SW 1271 (cell line): ENCODE measurements around the gene KIAA1614.

Source experiments
- DNase-seq, 2 experiments: peaks; one replicate each; lab custom pipeline; 2025; lab: John Stamatoyannopoulos, UW

The KIAA1614 gene

GRCh38 chr1:180925471-180926051, 12.9 kb downstream of the KIAA1614 start:
- no peak for DNase-seq

- no peak for DNase-seq
Observed at GRCh38 chr1:180926164-180926981, 13.7 kb downstream of the KIAA1614 start.

- DNase-seq, result no peak
Observed at GRCh38 chr1:180927348-180927747, 14.7 kb downstream of the KIAA1614 start.

DNA sequence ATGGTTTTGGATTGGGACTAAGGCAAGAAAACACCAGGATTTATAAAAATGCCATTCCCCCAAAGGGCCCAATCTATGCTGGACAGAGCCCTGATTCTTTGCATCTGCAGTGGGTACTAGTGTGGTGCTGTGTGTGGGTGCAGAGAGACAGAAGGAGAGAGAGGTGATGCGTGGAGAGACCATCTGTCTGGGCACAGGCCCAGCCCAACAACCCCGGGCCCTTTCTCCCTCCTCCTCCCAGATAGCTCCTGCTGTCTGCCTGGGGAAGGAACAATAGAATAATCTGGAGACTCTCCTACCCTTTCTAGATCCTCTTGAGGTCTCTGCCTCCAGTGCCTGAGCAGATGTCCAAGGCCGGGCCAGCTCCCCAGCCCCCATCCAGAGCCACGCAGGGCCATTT, 15.1 kb downstream of the KIAA1614 start:
- no peak for DNase-seq

GRCh38 chr1:180928331-180929230, 15.9 kb downstream of the KIAA1614 start:
- DNase-seq, result no peak

- DNase-seq, result no peak
Observed at GRCh38 chr1:180929389-180929788, 16.7 kb downstream of the KIAA1614 start.

DNA sequence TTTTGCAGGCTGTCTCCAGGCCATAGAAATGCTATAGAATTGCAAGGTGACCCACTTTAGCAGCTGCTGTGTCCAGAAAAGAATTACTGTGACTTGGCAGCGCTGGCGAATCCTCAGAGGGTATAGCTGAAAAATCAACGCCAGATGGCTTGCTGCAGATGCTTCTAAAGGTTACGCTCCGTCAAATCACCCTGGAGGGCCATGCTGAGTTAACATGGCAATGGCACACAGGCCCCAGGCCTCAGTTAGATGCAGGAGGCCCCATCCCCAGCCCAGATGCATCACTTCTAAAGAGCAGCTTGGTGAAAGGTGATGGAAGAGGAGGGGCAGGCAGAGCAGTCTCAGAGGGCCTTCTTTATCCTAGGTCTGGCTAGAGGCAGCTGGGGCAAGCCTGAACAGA, 18.0 kb downstream of the KIAA1614 start:
- DNase-seq, result no peak

DNA sequence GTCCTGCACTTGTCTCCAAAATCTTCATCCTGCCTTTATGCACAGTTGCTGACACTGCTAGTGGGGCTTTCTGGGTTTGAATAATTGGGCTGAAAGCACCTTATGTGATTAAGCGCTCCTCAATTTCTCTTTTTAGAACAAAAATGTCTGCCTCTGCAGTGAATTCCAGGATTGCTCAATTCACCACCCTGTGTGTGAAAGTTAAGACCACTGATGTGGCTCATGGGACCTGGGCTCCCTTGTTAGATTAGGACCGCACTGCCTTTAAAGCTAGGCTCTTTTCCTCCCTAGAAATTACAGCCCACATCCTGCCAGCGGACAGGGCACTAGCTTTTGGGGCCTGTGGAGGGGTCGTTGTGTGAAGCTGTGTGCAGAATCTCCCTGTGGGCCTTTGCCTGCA, 18.8 kb downstream of the KIAA1614 start:
- DNase-seq, result no peak

GRCh38 chr1:180932378-180932777, 19.7 kb downstream of the KIAA1614 start:
- no peak for DNase-seq

GRCh38 chr1:180933141-180933540, 20.4 kb downstream of the KIAA1614 start:
- no peak for DNase-seq

GRCh38 chr1:180934563-180934962, 21.9 kb downstream of the KIAA1614 start:
- no peak for DNase-seq

- no peak for DNase-seq
Observed at GRCh38 chr1:180935326-180936109, 22.8 kb downstream of the KIAA1614 start.

- DNase-seq, result no peak
Observed at GRCh38 chr1:180936110-180937011, 23.7 kb downstream of the KIAA1614 start.

DNA sequence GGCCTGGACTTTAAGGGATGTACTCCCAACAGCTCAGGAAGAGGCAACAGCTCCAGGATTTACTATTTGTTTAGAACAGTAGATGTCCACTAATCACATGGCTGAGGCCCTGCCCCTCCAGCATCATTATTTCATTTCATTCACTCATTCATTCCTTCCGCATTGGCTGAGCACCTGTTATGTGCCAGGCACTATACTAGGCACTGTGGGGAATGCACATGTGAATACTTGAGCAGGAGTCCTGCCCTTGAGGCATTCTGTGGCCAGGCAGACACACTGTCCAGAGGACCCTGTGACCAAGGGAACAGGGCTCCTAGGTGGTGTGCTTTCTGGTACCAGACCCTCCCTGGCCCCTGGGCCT, 24.3 kb downstream of the KIAA1614 start:
- DNase-seq, result no peak

DNA sequence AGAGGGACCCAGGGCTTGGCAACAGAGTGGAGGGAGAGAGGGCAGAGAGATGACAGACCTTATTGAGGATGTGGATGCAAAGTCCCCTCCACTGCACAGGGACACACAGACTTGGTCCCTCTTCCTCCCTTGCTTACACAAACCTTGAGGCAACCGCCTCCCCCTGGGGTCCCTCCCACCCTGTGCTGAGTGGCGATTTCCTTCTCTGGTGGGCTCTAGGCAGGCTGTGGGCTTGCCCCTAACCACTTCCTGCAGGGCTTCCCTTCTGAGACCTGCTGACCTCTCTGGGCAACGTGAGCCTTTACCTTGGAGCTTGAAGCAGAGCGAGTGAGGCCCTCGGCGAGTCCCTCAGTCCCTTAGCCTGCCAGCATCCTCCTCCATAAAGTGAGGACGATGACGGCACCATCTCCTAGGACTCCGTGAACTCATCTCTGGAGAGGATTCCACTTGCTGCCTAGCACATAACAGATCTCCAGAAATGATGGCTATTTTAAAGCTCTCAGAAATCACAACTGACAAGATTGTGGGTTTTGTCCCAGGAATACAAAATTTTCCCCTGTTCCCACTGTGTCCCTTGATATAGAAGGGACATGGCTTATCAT, 25.0 kb downstream of the KIAA1614 start:
- DNase-seq, result no peak

DNA sequence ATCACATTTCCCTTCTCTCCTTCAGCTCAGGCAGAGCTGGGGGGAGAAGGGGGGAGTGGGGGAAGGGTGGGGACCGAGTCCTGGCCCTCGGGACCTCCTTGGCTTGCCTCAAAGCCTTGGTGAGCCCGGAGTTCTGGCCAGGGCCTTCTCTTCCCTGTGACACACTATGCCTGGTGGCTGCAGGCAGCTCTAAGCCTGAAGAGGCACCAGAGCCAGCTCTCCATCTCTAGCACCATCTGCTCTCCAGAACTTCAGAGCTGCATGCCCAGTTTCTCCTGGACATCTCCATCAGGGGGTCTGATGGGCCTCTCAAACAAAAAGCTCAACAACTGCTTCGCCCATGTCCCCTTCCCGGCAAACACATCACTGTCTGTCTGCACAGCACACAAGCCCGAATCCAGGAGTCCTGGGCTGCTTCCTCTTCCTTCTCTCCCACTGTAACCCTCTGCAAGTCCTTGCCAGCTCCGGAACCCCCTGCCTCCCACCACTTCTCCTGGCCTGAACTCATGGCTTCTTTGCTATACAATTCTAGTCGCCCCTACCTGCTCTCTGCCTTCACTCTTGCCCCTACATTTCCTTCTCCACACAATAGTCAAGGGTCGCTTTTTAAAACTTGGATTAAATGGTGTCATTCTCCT, 26.5 kb downstream of the KIAA1614 start:
- DNase-seq, result no peak

DNA sequence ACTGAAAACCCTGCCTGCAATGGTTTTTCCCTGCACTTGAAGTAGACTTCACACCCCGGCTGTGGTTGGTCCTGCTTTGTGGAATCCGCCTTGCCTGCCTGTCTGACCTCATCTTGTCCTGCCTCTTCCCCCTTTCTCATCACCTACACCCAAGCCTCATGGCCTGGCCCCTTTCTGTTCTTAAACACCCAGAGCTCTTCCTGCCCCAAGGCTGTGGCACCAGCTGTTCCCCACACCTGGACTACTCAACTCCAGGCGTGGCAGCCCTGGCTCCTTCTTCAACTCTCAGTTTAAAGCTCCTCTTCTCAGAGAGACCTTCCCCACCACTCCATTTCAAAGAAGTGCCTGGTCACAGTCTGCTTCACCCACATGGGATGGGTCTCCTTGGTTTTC, 27.0 kb downstream of the KIAA1614 start:
- DNase-seq, result no peak

- DNase-seq, result no peak
Observed at GRCh38 chr1:180940445-180940844, 27.7 kb downstream of the KIAA1614 start.

- no peak for DNase-seq
Observed at GRCh38 chr1:180941518-180942275, 29.0 kb downstream of the KIAA1614 start.
